Liver (tissue), 3 donors: ENCODE measurements around the gene C19orf12.

ENCODE experiments used
- ATF3 ChIP-seq: IDR thresholded peaks from 2 replicates; pipeline ENCODE4 v1.6.1; 2016; ENCODE audit warnings: antibody characterized with exemption
- CTCF ChIP-seq: fragments of 150-350 bp; IDR thresholded peaks from 2 replicates; pipeline ENCODE4 v1.5.1; 2017; ENCODE audit warnings: improper control_type of control experiment, low read depth, low read length; ENCODE audit not compliant: missing input control
- GABPA ChIP-seq, 2 donors: IDR thresholded peaks in 1 of 2; conservative IDR thresholded peaks in 1 of 2; 2 replicates each; pipeline ENCODE4 v1.6.1; 2016; ENCODE audit warnings: antibody characterized with exemption in 2 of 2, mild to moderate bottlenecking in 1 of 2, moderate library complexity in 1 of 2
- HNF4A ChIP-seq, 2 donors: conservative IDR thresholded peaks; 2 replicates each; pipeline ENCODE4 v1.6.1; 2016; ENCODE audit warnings: antibody characterized with exemption in 2 of 2, mild to moderate bottlenecking in 2 of 2
- MAX ChIP-seq: IDR thresholded peaks from 2 replicates; pipeline ENCODE4 v1.6.1; 2016; ENCODE audit warnings: antibody characterized with exemption
- RAD21 ChIP-seq, 2 donors: IDR thresholded peaks; 2 replicates each; pipeline ENCODE4 v1.6.1; 2016; ENCODE audit warnings: antibody characterized with exemption in 2 of 2, mild to moderate bottlenecking in 2 of 2
- REST ChIP-seq: IDR thresholded peaks from 2 replicates; pipeline ENCODE4 v1.6.1; 2016; ENCODE audit warnings: antibody characterized with exemption, mild to moderate bottlenecking
- RXRA ChIP-seq, 2 donors: IDR thresholded peaks; 2 replicates each; pipeline ENCODE4 v1.6.1; 2017 to 2018; ENCODE audit warnings: antibody characterized with exemption in 2 of 2, mild to moderate bottlenecking in 1 of 2
- YY1 ChIP-seq: IDR thresholded peaks from 2 replicates; pipeline ENCODE4 v1.6.1; 2016; ENCODE audit warnings: antibody characterized with exemption, mild to moderate bottlenecking
- donor health status: healthy.
- donor health status: healthy.

GRCh38 chr19:29672319-29672932 lies 42.6 kb downstream of the C19orf12 start:
- TF ChIP-seq CTCF (no peak), ATF3 (no peak), YY1 (no peak), MAX (no peak), RAD21 (IDR thresholded peaks at IDR 0.05) (no peak), RXRA (IDR thresholded peaks at IDR 0.05) (no peak), HNF4A (conservative IDR thresholded peaks at IDR 0.05) (no peak), GABPA (IDR thresholded peaks at IDR 0.05 in 1 of 2, conservative IDR thresholded peaks at IDR 0.05 in 1 of 2) (no peak), REST (no peak)
